LHCN-M2 (cell line): ENCODE results near the gene TMEM63A. TPM values are rescaled to one million over a fixed set of nuclear protein-coding genes. Genes with fewer than 3 reads are reported as not detected.
"Not testable (repeated sequence)": the region's sequence is repeated elsewhere in the genome, so short reads cannot be mapped to it uniquely, and the experiment has no call there.

ENCODE experiments used
- DNase-seq: peaks from one replicate; pipeline ENCODE4 v3.0.0-alpha.2; 2012; ENCODE audit warnings: low read depth
- polyA plus RNA-seq: library from polyadenylated mRNA; unstranded; fragments of >200 nt; gene quantifications from one replicate; pipeline ENCODE4 v1.2.1, GENCODE V29; 2012; ENCODE audit warnings: missing spikeins
- total RNA-seq: library from RNA; depleted of rRNA; stranded (reverse); fragments of >200 nt; gene quantifications from 2 replicates; pipeline ENCODE4 v1.2.3, GENCODE V29; 2014; rRNA removed

The TMEM63A gene
- total RNA-seq, result 10.1 and 10.2 TPM in 2 replicates
- polyA plus RNA-seq, result 13.0 TPM

DNA sequence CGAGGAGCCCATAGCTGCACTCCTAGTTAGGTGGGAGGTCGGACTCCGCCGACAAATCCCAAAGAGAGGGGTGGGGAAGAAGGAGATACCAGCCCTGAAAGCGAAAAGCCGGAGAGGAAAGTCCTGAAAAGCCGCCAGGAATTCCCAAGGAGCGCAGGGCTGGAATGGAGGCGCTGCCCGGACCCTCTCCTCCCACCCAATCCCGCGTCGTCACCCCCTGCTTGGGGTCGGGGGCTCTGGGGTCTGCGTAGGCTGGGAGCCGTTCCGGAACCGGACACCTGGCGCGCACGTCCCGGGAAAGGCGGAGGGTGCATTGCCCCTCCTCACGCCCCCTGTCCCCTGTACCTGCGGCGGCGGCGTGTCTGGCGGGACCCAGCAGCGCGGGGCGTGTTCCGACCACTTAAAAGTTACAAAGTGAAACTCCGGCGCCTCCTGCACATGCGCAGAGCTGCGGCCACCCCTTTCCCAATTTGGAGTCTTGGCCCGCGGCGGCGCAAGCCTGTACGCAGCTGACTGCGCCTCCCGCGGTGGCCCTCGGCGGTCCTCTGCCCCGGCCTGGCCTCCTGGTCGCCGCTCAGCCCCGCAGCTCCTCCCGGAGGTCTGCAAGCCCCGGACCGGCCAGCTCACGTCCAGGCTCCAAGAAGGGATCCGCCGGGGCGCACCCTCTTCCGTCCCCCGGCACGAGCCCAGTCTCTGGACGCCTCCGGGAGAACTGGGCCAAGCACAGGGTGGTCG lies at the start of gene TMEM63A:
TMEM63A (minus strand) TSS at position 422 of the 735 bp plus-strand sequence. CDS start 4,800 bp downstream, outside the sequence.
- DNase-seq, result peak; percentile 74

DNA sequence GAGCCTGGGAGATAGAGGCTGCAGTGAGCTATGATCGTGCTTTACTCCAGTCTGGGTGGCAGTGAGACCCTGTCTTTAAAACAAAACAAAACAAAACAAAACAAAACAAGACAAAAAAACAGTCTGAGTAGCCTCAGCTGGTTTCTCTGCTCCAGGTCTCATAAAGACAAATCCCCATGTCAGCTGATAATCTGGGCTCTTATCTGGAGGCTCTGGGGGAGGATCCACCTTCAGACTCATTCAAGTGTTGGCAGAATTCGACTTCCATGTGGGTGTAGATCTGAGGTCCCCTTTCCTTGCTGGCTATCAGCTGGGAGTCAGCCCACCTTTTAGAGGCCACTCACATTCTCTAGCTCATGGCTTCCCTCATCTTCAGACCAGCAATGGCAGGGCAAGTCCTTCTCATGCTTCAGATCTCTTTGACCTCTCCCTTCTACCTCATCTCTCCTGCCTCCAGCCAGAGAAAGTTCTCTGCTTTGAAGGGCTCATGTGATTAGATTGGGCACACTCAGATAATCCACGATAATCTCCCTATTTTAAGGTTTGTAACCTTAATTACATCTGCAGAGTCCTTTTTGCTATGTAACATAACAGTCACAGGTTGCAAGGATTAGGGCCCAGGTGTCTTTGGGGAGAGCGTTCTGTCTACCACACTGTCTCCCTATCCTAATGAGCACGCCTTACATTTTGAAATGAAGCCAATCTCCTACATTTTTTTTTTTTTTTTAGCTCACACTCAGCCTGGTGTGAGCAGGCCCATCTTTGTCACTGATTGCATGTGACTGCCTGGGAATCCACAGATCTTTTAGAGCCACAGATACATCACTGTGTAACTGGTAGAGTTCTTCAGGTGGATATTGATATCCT lies 49.3 kb upstream of the TMEM63A start:
- DNase-seq, result no peak

DNA sequence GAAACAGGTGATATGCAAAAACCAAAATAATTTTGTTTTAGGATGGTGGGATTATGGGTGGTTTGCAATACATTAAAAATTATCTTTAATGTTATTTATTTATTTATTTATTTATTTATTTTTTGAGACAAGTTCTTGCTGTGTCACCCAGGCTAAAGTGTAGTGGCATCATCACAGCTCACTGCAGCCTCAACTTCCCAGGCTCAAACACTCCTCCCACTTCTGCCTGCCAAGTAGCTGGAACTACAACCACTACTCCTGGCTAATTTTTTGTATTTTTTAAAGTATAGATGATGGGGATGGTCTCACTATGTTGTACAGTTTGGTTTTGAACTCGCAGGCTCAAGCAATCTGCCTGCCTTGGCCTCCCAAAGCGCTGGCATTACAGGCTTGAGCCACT lies 48.4 kb upstream of the TMEM63A start:
- no peak for DNase-seq

DNA sequence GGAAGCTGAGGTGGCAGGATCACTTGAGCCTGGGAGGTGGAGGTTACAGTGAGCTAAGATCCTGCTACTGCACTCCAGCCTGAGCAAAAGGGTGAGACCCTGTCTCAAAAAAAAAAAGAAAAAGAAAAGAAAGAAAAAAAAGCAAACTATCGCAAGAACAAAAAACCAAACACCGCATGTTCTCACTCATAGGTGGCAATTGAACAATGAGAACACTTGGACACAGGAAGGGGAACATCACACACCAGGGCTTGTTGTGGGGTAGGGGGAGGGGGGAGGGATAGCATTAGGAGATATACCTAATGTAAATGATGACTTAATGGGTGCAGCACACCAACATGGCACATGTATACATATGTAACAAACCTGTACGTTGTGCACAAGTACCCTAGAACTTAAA lies 47.3 kb upstream of the TMEM63A start:
- not testable (repeated sequence) for DNase-seq

DNA sequence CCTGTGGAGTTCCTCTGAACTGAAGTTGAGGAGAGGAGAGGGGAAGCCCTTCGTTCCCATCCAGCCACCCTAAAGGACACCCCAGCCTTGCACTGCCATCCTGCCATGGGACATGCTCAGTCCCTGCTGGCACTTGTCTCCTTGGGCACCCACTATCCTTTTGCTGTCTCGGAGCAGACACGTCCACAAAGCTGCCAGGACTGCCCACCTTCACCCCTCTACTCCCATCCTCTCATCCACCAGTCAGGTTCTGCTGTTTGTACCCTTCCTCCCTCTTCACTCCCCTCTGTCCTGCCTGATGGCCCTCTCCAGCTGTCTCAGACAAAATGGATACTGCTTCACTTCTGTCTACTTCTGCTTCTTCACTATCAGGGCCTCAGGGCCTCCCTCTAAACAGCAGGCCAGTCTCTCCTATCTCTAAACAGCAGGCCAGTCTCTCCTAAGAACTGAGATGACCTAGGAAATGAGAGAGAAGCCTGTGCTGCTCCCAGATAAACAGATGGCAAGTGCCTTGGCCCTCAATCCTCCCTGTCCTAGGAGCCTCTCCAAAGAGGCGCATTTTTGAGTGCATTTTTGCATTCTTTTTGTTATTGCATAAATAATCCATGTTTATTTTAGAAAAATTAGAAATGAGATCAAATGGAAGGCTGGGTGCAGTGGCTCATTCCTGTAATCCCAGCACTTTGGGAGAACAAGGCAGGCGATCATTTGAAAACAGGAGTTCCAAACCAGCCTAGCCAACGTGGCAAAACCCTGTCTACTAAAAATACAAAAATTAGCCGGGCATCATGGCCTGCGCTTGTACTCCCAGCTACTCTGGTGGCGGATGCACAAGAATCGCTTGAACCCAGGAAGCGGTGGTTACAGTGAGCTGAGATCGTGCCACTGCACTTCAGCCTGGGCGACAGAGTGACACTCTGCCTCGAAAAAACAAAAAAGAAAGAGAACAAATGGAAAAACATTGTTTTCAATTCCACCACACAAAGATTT lies 46.3 kb upstream of the TMEM63A start:
- no peak for DNase-seq

DNA sequence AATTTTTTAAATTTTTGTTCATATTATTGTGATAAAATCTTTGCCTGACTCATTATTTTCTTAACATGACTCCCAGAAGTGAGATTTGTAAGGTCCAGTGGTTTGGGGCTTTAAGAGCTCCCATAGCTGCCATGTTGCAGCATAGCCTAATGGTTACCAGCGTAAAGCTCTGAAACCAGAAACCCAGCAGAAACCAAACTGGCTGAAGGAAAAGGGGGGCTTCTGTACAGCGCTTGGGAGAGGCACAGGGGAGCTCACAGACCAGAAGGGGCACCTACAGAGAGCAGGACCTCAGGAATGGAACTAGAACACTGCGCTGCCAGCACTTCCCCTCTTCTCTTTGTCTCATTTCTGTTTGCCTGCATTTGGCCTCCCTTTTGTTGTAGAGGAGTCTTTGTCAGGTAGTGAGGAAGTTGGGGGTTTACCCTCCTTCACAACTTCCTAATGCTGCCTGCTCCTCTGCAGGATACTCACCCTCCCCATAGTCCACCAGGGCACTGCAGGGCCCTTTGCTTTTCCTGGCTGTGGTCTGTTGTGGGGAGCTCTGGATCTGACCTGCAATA lies 44.5 kb upstream of the TMEM63A start:
- peak; percentile 20 for DNase-seq

DNA sequence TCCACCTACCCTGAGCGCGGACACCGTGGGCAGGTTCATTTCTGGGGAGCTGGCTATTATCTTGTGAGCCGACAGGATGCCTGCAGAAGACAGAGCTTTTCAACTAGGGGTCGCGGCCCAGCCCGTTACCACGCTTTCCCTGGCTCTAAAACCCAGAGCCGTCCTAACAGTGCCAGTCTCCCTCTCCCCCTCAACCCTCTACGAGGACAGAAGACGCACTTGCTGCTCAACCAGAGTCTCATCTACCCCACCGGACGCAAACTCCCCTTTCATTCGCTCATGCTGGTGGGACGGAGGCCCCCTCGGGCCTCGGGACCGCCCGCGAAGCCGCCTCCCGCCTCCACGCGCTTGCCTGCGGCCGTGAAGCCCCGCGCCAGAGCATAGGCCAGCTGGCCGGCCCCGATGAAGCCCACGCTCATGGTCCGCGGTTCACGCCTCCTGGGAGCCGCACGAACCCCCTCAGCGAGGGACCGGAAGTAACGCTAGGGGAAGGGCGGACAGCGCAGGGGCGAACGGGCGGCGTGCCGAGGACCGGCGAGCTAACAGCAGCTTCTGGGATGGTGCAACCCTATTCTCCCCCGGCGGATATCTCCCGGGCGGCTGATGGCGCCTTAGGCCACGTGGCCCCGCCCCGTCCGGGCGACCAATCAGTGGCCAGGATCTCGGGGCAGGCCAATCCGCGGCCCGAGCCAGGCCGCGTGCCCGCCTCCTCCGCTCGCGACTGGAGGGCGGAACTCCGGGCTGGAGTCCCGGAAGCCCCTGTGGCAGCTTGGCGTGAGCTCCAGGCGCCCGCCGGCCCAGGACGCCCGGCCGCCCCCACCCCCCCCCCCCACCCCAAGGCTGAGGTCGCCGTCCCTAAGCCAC lies 41.7 kb upstream of the TMEM63A start, which contains the start of gene PYCR2:
PYCR2 (minus strand) TSS at position 559 of the 864 bp plus-strand sequence; CDS start at position 419, 140 bp downstream.
- DNase-seq, result peak; percentile 94

DNA sequence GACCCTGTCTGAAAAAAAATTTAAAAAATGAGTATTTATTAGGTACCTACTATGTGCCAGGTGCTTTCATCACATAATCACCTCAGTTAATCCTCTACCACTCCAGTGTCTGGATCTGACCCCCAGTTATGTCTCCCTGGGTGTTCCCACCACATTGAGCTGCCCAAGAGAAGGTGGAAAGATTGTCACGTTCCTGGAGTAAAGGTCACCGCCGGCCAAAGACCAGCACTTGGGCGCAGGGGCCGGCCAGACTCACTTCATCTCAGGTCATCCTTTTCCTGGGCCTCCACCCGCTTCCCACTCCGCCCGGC lies 41.2 kb upstream of the TMEM63A start:
- DNase-seq, result no peak

DNA sequence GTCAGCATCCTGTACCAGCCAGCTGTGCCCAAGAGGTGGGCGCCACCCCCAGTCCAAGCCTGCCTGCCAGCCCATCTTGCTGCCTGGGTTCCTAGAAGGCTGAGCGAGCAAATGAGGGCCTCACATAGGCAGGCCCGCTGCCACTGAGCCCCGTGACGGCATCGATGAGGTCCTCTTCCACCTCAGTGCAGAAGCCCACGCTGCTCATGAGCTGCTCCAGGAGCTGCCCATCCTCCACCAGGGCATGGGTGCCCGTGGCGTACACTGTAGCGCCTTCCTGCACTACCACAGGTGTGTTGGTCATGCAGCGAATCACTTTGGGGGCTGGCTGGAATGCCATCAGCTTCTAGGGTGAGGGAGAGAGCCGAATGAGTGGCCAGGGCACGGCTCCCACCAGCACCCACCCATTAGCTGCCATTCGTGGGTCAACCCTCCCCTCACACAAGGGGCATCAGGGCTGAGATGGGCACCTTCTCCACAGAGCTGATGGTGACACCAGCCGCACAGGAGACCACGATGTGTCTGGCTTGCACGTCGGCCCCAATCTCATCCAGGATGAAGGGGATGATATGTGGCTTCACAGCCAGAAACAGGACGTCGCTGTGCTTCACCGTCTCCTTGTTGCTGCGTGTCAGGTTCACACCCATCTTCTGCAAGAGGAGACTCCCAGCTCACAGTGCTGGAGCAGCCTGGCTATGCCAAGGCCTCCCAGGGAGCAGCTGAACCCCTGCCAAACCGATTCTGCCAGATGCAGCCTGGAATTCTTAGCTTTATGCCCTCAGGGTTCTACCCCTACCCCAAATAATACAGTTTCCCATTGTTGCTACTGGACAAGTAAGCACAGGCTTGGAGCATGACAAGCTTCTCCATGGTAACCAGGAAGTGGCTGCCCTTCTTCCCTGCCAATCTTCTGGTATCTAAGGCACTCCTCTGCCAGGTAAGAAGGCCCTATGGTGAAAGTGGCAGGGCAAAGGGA lies 39.8 kb upstream of the TMEM63A start:
- DNase-seq, result no peak

DNA sequence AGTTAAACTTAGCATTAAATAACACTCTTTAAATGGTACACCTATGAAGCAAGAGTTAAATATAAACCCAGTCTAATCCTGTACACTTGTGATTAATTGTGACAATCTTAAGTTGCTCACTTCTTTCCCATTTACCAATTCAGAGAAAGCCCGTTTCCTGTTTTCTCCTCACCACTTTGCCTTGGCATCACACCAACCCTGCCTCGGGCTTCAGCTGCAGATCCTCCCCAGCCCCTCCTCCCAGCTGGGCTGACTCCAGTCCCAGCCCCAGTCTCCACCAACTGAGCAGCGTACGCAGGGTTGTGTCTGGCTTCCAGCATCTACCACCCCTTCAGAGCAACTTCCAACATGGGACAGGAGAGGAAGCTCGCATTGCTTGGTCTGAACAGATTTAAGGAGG lies 37.7 kb upstream of the TMEM63A start:
- DNase-seq, result no peak

DNA sequence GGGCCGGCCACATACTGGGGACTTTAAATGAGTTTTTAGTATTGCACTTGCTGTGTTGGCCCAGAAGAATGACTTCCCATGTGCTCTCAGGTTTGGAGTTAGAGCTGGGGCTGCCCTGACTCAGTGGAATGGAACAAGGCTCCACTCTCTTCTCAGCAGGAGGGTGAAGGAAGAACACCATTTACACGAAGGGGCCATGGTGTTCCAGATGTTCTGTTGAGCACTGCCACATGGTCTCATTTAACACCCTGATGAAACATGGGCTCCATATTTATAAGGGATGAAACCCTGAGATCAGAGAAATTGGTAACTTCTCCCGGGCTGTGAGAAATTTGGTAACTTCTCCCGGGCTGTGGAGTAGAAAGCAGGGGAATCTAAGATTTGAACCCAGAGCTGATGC lies 36.1 kb upstream of the TMEM63A start:
- no peak for DNase-seq

DNA sequence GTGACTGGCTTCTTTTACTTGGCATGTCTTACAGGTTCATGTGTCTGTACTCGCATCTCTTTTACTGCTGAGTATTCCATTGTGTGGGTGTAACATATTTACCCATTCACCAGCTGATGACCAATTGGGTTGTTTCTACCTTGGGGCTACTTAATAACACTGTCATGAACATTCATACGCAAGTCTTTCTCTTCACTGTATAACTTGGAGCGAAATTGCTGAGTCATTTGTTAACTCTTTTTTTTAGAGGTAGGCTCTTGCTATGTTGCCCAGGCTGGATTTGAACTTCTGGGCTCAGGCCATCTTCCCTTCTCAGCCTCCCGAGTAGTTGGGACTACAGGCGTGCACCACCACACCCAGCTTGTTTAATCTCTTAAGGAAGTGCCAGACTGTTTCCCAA lies 35.4 kb upstream of the TMEM63A start:
- no peak for DNase-seq

DNA sequence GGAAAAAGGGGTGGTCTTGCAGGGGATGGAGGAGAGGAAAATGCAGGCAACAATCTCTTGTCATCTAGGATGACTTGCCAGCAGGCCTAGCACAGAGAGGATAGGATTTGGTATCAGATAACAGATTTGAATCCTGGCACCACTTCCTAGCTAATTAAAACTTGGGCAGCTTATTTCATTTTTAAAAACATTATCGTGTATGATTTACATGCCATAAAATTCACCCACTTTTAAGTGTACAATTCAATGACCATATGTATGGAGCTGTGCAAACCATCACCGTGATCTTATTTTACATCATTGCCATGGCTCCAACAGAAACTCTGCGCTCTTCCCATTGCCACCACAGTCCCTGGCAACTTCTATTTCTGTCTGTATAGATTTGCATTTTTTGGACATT lies 34.9 kb upstream of the TMEM63A start:
- no peak for DNase-seq

DNA sequence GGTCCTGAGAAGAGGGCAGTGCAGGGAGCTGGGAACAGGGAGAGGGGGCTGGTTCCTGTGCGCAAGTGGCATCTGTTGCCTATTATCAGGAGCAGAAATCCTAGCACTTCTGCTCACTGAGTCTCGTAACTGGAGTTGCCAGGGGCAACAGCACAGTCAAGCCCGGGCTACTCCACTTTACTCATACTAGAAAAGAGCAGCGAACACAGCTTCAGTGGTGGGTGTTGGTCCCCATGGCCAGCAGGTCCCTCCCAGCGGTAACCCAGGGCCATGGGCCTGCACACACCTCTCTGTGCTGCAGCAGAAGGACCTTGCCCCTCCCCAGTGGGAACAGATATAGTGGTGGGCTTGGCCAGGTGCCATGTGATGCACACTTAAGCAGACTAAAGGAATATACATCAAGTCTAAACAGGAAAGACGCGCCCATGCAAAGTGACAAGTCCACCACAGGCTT lies 33.4 kb upstream of the TMEM63A start:
- DNase-seq, result no peak

DNA sequence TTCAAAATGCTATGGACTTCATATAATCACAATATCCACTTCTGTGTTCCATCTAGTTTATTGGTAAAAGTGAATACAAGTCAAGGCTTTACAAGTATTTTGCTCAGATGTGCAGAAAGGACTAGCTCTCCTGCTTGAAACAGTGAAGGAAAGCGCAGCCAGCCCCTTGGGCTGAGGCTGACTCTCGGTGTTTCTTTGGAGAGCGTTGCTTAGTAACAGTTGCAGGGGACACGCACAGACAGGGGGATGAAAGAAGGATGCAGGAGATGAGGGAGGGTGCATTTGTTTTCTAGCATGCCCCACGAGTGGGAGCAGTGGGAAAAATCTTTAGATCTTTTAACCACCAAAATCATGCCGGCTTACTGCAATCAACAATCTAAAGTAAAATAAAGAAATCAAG lies 32.8 kb upstream of the TMEM63A start:
- DNase-seq, result no peak

DNA sequence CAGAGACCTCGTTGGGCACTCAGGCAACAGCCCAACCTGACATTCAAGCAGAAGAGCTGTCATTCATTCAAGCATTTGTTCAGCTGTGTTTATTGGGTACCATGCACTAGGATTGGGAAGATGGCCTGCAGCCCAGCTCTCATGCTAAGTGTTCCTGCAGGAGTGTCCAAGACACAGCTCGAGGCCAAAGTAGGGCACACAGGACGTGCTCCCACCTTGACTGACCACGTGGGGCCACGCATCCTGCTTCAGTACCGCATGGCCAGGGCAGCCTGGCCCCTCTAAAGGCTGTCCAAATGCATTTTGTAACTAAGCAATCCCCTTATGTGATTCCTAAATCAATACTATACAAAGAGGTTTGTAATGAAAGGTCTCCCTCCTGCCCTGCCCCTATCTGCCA lies 32.2 kb upstream of the TMEM63A start:
- DNase-seq, result no peak

DNA sequence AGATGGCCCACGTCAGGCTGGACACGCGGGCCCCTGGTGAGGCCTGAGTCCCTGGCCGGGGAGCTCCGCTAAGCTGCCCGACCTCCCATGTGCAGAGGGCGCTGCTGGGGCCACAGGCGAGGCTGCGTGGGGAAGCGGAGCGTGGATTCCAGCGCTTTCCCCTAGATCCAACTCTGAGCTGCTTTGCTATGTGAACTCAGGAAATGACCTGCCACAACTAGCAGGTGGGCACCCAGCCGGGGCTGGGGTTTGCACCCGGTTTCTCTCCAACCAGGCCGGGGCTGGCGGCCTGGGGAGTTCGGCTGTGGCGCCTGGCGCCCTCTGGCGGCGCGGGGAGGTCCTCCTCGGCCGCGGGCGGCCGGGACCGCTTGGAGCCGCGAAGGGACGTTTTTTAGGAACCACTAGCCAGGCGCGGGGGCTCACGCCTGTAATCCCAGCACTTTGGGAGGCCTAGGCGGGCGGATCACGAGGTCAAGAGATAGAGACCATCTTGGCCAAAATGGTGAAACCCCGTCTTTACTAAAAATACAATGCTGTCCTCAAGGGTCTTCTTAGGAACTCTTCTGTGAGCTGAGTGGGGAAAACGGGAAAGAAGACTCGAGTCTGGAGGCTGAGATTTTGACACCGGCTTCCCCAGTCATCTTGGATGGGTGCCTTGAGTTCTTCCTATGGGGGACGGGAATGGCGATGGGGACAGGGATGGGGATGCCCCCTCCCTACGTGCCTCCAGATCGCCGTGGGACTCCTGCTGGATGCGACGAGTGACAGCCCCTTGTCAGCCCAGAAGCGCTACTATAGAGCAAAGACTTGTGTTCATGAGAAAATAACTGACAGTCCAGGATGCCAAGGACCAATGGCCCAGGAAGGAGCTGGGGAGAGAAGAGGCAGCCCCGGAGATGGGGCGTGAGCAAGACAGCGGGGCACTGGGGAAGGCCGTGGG lies 29.3 kb upstream of the TMEM63A start:
- DNase-seq, result no peak

DNA sequence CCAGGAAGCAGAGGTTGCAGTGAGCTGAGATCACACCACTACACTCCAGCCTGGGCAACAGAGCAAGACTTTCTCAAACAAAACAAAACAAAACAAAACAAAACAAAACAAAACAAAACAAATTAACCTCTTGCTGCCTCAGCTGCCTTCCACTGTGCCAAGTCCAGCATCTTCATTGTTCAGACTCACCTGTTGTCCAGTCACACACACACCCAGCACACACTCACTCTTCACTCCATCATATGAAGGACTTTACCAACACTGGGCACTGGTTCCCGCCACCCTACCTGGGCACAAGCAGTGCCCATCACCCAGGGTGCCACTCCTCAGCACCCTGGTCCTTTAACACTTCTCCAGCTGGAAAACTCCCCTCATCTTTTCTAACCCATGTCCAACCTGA lies 27.3 kb upstream of the TMEM63A start:
- no peak for DNase-seq
